Activated CD8-positive, alpha-beta memory T cell treated with anti-CD3 and anti-CD28 coated beads, Interleukin-2, amount 50 U/mL, for 24 hours (primary cell): Measurements from ENCODE around the gene SCN4A.
"Not testable (repeated sequence)": the region's sequence is repeated elsewhere in the genome, so short reads cannot be mapped to it uniquely, and the experiment has no call there.

Experiments
- DNase-seq: peaks from one replicate; pipeline ENCODE4 v3.0.0-alpha.2; 2020; ENCODE audit errors: extremely low read depth

SCN4A gene

GRCh38 chr17:63984651-63985386 is 12.1 kb upstream of the SCN4A start:
- no peak for DNase-seq

DNA sequence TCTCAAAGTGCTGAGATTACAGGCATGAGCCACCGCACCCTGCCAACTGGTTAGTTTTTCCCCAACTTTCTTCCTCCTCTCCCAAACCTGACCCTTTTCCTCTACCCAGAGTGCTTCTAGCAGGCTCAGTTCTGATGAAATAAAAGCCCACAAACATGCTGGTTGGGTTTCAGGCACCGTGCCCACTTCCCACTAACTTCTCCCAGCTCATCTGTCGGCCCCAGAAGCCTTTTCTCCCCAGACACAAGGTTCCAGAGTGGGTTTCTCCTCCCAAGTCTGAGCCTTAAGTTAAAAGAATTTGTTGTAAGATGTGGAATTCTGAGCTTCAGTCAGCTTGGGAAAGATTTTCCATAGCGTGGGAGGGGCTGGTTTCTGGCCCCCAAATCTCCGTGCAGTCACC is 11.5 kb upstream of the SCN4A start:
- no peak for DNase-seq

DNA sequence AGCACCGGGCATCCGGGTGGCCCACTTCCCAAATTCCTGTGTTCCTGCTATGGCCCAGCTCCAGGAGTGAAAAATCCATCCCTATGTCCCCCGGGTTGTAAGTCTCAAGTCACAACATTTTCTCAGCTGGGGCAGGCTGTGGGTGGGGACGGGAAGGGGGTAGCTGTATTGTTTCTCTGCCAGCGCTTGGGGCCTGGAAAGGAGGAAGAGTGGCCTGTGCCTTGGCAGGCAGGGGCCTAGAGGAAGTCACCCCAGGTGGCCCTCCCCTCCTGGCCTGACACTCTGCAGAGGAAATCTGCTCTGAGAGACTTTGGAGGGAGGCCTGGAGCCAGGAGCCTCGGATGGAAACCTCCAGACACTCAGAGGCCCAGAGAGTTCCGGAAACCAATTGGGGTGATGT is 10.6 kb upstream of the SCN4A start:
- no peak for DNase-seq

DNA sequence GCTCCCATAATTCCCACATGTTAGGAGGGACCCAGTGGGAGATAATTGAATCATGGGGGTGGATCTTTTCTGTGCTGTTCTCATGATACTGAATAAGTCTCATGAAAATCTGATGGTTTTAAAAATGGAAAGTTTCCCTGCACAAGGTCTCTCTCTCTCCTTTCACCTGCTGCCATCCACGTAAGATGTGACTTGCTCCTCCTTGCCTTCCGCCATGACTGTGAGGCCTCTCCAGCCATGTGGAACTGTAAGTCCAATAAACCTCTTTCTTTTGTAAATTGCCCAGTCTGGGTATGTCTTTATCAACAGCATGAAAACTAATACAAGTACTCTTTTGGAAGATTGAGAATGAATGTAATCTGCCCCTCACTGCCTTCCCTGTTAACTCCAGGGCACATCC is 9.9 kb upstream of the SCN4A start:
- DNase-seq, result not testable (repeated sequence)

GRCh38 chr17:63978272-63979200 is 5.8 kb upstream of the SCN4A start:
- DNase-seq, result no peak

GRCh38 chr17:63976702-63977101 is 4.0 kb upstream of the SCN4A start:
- DNase-seq, result no peak

DNA sequence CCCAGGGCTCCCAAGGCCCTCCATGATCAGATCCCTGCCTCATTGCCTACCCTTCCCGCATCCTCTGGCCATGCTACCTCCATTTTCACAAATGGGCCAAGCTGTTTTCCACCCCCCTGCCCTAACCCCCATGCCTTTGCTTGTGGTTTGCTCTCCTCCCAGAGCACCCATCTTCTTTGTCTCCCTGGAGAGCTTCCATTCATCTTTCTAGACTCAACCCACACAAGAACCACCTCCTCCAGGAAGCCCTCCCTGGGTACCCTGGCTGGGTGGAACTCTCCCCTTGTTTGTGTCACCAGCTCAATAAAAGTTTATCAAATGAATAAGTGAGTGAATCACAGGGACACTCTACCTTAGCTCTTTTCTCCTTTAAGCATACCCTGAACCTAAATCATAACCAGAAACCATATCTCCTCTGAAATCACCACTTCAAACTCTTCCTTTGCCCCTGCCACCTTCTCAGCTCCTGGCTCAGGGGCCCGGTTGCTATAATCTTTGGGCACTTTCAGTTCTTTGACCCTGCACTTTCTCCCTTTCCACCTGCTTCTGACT is 2.9 kb upstream of the SCN4A start:
- DNase-seq, result no peak

DNA sequence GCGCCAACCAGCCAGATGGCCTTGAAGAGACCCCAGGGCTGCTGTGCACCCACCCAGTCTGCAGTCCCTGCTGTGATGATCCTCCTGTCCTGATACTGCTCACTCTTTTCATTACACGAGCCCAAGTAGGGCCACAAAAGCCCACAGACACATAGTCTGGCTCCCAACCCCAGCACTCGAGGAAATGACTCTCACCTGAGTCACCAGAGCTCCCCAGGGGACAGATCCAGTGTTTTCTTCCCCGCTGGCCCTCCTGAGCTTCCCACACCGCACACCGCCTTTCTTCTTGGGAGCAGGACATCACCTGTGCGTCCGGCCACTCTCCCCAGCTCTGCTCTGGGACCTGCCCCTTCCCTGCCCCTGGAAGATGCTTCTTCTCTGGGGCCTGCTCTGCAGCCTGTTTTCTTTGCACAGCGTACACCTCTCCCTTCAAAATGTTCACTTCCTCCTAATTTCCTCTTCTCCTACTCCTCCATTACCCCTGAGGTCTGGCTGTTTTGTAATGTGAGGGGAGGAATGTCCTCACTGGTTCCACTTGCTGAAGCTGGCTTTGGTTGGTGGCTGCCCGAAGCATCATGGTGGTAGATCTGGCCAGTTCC is 2.0 kb upstream of the SCN4A start:
- DNase-seq, result no peak

- DNase-seq, result no peak
These were observed 1.3 kb upstream of the SCN4A start for GRCh38 chr17:63973930-63974593.

DNA sequence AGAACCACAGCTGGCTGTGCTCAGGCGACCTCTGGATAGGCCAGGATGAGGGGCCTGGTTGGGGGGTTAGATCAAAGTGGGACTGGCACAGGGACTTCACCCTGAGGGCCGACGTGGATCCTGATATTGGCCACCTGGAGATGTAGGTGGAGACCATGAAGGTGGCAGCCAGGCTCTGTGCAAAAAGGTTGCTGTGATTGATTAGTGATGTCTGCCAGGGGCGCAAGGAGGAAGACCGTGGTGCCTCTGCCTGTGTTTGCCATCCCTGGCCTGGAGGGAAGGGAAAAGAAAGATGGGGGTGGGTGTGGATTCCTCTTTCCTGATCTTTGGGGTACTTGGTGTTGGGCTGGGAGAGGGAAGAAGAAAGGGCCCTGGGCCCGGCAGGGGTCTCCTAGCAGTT is 529 bp upstream of the SCN4A start:
- no peak for DNase-seq

DNA sequence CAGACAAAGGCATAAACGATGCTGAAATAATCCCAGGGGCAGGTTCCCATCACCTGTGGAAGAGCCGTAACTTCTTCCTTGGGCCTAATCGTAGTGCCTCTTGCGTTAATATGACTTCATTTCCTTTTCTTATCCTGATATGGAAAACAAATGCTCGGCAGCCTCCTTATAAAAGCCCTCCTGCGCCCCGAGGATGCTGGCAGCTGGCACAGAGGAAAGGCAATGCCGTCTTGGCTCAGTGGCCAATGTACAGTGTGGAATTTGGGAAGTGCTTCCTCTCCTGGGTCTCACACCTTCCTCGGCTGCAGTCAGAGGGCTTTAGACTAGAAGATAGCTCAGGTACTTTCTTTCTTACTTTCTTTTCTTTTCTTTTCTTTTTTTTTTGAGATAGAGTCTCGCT is 3.4 kb downstream of the SCN4A start:
- no peak for DNase-seq

- no peak for DNase-seq
These were observed 4.8 kb downstream of the SCN4A start for GRCh38 chr17:63967953-63968352.

DNA sequence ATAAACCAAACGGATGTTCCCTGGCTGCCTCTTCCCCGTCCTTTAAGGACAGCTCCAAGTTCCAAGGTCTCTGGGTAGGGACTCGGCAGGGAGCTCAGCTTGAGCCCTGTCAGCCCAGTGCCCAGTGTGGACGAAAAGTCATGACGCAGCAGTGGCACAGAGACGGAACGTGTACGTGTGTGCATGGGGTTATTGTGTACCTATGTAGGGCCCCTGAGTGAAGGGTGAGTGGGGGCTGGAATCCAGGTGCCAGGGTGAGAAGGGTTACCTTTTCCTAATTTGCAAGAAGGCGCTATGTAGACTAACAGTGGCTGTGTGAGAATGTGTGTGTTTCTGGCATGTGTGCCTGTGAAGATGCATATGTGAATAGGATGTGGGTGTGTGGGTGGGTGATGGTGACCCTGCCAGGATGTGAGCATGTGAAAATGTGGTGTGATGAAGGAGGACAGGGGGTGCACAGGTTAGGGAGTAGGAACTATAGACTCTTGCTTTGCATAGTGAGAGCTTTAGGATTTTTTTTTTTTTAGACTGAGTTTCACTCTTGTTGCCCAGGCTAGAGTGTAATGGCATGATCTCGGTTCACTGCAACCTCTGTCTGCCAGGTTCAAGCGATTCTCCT is 6.0 kb downstream of the SCN4A start:
- DNase-seq, result no peak

- no peak for DNase-seq
These were observed 9.6 kb downstream of the SCN4A start for GRCh38 chr17:63963123-63963522.

- no peak for DNase-seq
These were observed 10.4 kb downstream of the SCN4A start for GRCh38 chr17:63962298-63962744.

DNA sequence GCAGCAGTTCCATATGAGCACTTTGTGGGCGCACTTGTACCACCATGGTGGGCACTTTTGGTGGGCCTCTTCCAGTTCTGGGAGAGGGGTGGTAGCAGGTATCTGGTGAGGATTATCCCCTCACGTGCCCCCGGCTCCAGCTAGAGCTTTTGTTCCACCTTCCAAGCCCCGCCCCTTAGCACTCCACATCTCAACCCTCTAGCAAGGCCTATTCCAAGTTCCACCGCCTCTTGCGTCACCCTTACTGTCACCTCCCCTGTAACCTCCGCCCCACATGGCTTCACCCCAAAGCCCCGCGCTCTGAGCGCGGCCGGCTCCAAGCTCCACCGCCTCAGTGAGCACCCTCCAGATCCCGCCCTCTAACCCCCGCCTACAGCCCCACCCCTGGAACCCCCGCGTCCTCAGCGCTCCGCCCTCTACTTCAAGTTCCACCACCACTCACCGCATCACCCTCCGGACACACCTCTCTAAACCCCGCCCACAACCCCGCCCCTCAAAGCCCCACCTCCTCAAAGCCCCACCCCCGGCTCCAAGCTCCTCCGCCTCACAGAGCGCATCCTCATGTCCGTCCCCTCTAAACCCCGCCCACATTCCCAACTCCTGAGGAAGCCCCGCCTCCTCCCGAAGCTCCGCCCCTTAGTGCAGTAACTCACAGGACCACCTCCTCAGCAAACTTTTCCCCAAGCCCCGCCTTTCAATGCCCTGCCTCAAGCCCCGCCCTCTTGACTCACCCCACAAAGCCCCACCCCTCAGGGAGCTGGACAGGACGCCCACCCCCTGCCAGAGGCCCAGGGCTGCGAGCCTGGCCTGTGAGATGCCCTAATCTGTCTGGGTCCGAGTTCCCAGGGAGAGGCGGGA is 11.1 kb downstream of the SCN4A start:
- no peak for DNase-seq

DNA sequence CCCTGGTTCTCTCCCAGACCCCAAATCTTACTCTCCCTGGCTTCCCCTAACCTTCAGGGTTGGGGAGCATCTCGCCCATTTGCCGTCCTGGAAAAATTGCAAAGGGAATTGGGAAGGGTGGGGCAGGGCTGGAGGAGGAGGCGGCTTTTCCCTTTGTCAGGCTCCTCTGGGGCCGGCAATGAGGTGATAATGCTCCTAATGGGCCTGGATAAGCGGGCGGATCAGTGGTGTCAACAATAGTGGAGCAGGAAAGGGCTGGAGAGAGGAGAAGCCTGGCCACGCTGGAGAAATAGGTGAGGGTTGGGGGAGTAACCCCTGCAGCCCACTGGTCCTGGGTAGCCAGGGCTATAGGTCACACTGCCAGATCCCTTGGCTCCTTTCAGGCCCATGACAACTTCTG is 12.3 kb downstream of the SCN4A start:
- no peak for DNase-seq

- DNase-seq, result no peak
These were observed 12.7 kb downstream of the SCN4A start for GRCh38 chr17:63960006-63960405.

- DNase-seq, result no peak
These were observed 16.3 kb downstream of the SCN4A start for GRCh38 chr17:63956296-63956920.

DNA sequence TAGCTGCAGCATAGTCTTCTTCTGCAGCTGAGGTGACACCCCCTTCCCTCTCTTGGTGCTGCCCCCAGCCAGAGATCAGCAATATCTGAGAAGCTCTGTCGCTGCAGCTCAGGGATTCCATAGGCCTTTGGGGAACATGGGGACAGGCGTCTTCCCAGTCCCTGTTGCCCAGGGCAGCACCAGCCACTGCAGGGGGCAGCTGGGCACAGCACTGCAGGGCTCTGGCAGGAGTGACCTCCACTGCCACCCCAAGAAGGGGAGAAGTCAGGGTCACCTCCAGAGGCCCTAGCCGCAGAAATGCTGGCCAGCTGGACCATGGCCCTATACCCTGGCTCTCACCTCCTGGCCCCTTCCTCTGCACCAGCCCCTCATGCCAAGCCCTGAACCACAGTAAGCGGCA is 16.9 kb downstream of the SCN4A start:
- DNase-seq, result no peak
